GM12875 (cell line): ENCODE data around the gene ZWILCH.

Source experiments
- H3K4me3 ChIP-seq: one replicate; pipeline ENCODE4 v1.5.1; 2011; ENCODE audit warnings: low read depth, low read length, control low read depth
- TF ChIP-seq, protein P1 (sequence below): IDR thresholded peaks from 2 replicates; pipeline ENCODE4 v1.5.1; 2011; ENCODE audit warnings: low read depth, mild to moderate bottlenecking, control low read depth, inconsistent platforms, low read length, moderate library complexity, borderline replicate concordance; ENCODE audit not compliant: insufficient read depth

The ZWILCH gene

DNA sequence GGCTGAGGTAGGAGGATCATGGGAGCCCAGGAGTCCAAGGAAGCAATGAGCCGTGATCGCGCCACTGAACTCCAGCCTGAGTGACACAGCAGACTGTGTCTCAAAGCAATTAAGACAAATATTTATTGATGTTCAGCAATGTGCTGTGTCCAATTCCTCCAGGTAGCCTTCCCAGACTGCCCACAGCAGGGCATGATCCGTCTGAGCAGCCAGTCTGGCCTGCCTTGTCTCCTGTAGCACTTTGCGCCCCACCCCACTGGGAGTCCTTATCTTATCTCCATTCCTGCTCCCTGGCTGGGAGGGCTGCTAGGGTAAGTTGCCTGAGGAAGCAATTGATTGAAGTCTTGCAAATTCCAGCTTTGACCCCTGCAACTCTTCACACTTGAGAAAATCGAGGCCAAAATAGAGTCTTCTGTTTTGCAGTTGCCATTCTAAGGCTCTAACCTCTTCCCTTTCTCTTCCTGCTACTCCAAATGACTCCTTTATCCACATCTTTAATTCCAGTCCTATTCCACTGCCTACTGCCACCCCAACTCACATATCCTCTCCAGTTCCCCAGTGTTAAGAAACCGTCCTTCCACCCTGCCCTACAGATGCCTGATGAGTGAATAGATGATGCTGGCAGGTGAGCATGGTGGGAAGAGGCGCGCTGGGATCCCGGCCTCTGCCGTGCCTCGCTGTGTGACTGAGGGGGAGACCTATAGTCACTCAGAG, 87.5 kb downstream of the ZWILCH start:
- H3K4me3 ChIP-seq = no peak overlapping the region
- TF ChIP-seq, protein P1, sequence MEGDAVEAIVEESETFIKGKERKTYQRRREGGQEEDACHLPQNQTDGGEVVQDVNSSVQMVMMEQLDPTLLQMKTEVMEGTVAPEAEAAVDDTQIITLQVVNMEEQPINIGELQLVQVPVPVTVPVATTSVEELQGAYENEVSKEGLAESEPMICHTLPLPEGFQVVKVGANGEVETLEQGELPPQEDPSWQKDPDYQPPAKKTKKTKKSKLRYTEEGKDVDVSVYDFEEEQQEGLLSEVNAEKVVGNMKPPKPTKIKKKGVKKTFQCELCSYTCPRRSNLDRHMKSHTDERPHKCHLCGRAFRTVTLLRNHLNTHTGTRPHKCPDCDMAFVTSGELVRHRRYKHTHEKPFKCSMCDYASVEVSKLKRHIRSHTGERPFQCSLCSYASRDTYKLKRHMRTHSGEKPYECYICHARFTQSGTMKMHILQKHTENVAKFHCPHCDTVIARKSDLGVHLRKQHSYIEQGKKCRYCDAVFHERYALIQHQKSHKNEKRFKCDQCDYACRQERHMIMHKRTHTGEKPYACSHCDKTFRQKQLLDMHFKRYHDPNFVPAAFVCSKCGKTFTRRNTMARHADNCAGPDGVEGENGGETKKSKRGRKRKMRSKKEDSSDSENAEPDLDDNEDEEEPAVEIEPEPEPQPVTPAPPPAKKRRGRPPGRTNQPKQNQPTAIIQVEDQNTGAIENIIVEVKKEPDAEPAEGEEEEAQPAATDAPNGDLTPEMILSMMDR = no peak

DNA sequence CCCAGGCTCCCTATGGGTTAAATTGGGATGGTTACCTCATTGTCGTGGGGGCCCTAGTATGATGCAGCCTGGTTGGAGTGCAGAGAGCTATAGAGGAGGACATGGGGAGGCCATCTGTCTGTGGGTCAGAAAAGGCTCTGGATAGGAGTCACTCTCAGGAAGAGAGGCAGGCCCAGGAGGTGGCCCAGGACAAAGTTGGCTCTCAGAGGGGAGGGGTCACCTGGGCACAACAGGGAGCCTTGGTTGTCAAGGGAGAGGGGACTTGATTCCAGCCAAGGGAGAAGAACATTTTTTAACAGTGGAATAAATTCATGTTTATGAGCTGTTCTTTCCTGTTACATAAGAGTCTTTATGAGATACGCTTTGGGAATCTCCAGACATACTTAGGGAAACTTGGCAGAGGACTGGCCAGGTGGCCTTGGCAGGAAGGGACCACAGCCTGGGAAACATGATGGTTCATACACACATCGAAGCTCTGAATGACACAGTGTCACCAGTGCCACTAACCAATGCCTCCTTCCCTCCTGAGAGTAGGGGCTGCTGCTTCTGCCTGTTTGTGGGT, 88.2 kb downstream of the ZWILCH start:
- no peak overlapping the region for H3K4me3 ChIP-seq
- TF ChIP-seq, protein P1 = no peak

DNA sequence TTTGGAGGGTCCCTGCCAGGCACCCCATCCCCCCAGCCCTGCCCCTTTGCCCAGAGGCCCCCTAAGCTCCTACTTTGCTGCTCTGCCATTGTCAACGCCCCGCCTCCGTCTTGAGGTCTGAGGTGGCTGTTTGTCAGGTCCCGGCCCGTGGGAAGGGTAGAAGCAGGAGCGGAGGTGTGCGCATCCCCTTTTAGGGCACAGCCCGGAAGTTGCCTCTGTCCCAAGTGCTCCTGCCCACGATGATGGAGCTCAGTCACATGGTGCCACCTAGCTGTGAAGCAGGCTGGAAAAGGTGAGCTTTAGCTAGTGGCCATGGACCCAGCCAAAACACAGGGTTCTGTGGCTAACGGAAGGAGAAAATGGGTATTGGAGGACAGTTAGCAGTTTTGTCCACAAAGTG, 89.2 kb downstream of the ZWILCH start:
- H3K4me3 ChIP-seq = no peak overlapping the region
- TF ChIP-seq, protein P1 = no peak

DNA sequence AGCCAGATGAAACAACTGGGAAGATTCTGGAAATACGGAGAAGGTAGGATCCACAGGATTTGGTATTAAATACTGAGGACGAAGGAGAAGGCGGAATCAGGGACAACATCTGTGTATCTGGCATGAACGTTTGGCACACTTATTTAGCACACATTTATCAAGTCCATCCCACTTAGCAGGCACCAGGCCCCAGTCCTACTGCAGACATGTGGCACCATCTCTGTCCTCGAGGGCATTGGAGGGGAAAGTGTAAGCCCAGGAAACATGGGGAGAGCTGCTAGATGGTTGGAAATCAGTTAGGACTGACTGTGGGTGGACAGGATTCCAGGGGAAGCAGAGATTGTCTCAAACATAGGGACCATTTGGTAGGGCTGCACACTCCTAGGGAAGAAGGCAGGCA, 89.7 kb downstream of the ZWILCH start:
- H3K4me3 ChIP-seq = no peak overlapping the region
- TF ChIP-seq, protein P1 = no peak

DNA sequence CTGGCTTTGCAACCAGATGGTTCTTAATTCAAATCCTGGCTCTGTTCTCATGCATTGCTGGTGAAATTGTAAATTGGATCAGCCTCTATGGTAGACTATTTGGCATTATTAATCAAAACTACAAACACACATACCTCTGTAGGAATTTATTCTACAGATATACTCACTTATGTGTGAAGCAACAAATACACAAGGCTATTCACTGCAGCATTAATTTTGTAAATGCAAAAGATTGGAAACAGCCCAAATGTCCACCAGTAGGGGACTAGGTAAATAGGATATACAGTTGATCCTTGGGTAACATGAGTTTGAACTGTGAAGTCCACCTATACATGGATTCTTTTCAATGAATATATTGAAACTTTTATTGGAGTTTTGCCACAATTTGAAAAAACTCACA, 90.2 kb downstream of the ZWILCH start:
- TF ChIP-seq, protein P1 = no peak
- H3K4me3 ChIP-seq = no peak overlapping the region

DNA sequence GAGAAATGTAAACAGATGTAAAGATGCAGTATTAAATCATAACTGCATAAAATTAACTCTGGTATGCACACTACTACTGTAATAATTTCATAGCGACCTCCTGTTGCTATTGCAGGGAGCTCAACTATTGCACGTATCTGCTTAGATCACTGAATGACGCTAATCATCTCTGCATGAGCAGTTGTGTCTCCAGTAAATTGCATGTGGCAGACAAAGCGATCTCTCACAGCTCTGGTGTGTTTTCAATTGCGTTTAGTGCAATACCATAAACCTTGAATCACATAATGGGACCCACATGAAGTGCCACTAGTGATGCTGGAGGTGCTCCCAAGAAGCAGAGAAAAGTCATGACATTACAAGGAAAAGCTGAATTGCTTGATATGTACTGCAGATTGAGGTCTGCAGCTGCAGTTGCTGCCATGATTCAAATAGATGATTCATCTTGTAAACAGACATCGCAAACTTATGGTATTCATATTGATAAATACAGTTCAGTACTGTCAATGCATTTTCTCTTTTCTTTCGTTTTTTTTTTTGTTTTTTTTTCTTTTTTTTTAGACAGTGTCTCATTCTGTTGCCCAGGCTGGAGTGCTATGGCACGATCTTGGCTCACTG, 90.9 kb downstream of the ZWILCH start:
- H3K4me3 ChIP-seq = no peak overlapping the region
- TF ChIP-seq, protein P1 = no peak
